SJCRH30 (cell line): Measurements from ENCODE around the gene C1orf159. TPM values are rescaled to one million over a fixed set of nuclear protein-coding genes. Genes with fewer than 3 reads are reported as not detected.
"Not testable (repeated sequence)": the region's sequence is repeated elsewhere in the genome, so short reads cannot be mapped to it uniquely, and the experiment has no call there.

Experiments
- DNase-seq, 2 experiments: peaks; one replicate each; pipeline ENCODE4 v3.0.0-alpha.2; 2015 to 2020
- H3K27ac ChIP-seq: fragments of 250-450 bp; sonication (Bioruptor Pico); 2 replicates; pipeline ENCODE4 v1.5.1; 2020; ENCODE audit warnings: mild to moderate bottlenecking, moderate library complexity
- H3K27me3 ChIP-seq: fragments of 250-450 bp; sonication (Bioruptor Pico); 2 replicates; pipeline ENCODE4 v1.5.1; 2020; ENCODE audit warnings: mild to moderate bottlenecking, moderate library complexity
- H3K36me3 ChIP-seq: fragments of 250-450 bp; sonication (Bioruptor Pico); 2 replicates; pipeline ENCODE4 v1.5.1; 2020; ENCODE audit warnings: mild to moderate bottlenecking, moderate library complexity
- H3K4me1 ChIP-seq: fragments of 250-450 bp; sonication (Bioruptor Pico); 2 replicates; pipeline ENCODE4 v1.5.1; 2020; ENCODE audit warnings: mild to moderate bottlenecking, moderate library complexity
- H3K4me3 ChIP-seq: fragments of 250-450 bp; sonication (Bioruptor Pico); 2 replicates; pipeline ENCODE4 v1.5.1; 2020; ENCODE audit warnings: mild to moderate bottlenecking, moderate library complexity
- H3K9me3 ChIP-seq: fragments of 250-450 bp; sonication (Bioruptor Pico); replicated peaks from 2 replicates; pipeline ENCODE4 v1.5.1; 2020; ENCODE audit warnings: mild to moderate bottlenecking, moderate library complexity
- total RNA-seq: library from RNA; depleted of rRNA; stranded (reverse); fragments of >200 nt; shearing (Covaris generic); gene quantifications from 2 replicates; pipeline ENCODE4 v1.2.3, GENCODE V29; 2014

Gene C1orf159
- total RNA-seq, 1 experiment from 2014 or later = 20.8 TPM

GRCh38 chr1:1069711-1070676 is 45.9 kb downstream of the C1orf159 start:
- Histone ChIP-seq H3K9me3 (no peaks in the 10 kb centered on the region), H3K36me3 (no peaks in the 10 kb centered on the region), H3K27ac (no peak overlapping the region), H3K4me1 (peaks cover 8% of the 10 kb centered on the region; the same call in 1 of the 2 replicates), H3K27me3 (peaks cover 46% of the 10 kb centered on the region), H3K4me3 (no peak overlapping the region)
- DNase-seq = no peak

GRCh38 chr1:1069056-1069710 is 46.7 kb downstream of the C1orf159 start:
- peak; percentile 40 to 49 for DNase-seq
- Histone ChIP-seq H3K9me3 (no peaks in the 10 kb centered on the region), H3K27ac (no peak overlapping the region), H3K27me3 (peaks cover 41% of the 10 kb centered on the region), H3K4me1 (peaks cover 11% of the 10 kb centered on the region; the same call in 1 of the 2 replicates), H3K4me3 (peak overlapping the region; percentile 49), H3K36me3 (no peaks in the 10 kb centered on the region)

- H3K27me3 ChIP-seq = peaks cover 38% of the 10 kb centered on the region
- peaks cover 17% of the 10 kb centered on the region; the same call in 1 of the 2 replicates for H3K4me1 ChIP-seq
- no peak for DNase-seq
- no peak overlapping the region for H3K4me3 ChIP-seq
- no peak overlapping the region for H3K27ac ChIP-seq
- H3K36me3 ChIP-seq = no peaks in the 10 kb centered on the region
- no peaks in the 10 kb centered on the region for H3K9me3 ChIP-seq
Observed at GRCh38 chr1:1068517-1069055, 47.3 kb downstream of the C1orf159 start.

GRCh38 chr1:1067860-1068516 is 47.9 kb downstream of the C1orf159 start:
- H3K9me3 ChIP-seq = no peaks in the 10 kb centered on the region
- H3K4me1 ChIP-seq = peaks cover 18% of the 10 kb centered on the region; the same call in 1 of the 2 replicates
- H3K27me3 ChIP-seq = peaks cover 37% of the 10 kb centered on the region

GRCh38 chr1:1067284-1067859 is 48.5 kb downstream of the C1orf159 start:
- Histone ChIP-seq H3K27me3 (peaks cover 37% of the 10 kb centered on the region), H3K4me1 (peaks cover 18% of the 10 kb centered on the region; the same call in 1 of the 2 replicates), H3K36me3 (no peaks in the 10 kb centered on the region), H3K9me3 (no peaks in the 10 kb centered on the region), H3K4me3 (no peak overlapping the region), H3K27ac (no peak overlapping the region)
- DNase-seq = no peak

More at GRCh38 chr1:1067860-1068516, 47.9 kb downstream of the C1orf159 start:
- Histone ChIP-seq H3K4me3 (no peak overlapping the region), H3K27ac (no peak overlapping the region), H3K36me3 (no peaks in the 10 kb centered on the region)
- no peak for DNase-seq

GRCh38 chr1:1066403-1067283 is 49.2 kb downstream of the C1orf159 start:
- Histone ChIP-seq H3K4me1 (peaks cover 18% of the 10 kb centered on the region; the same call in 1 of the 2 replicates), H3K36me3 (no peaks in the 10 kb centered on the region), H3K27me3 (peaks cover 39% of the 10 kb centered on the region), H3K27ac (no peak overlapping the region), H3K9me3 (no peaks in the 10 kb centered on the region), H3K4me3 (no peak overlapping the region)
- DNase-seq = no peak

- not testable (repeated sequence) for DNase-seq, H3K9me3 ChIP-seq, H3K4me3 ChIP-seq, H3K27ac ChIP-seq, H3K36me3 ChIP-seq
- Histone ChIP-seq H3K27me3 (peaks cover 45% of the 10 kb centered on the region), H3K4me1 (peaks cover 18% of the 10 kb centered on the region; the same call in 1 of the 2 replicates)
Observed at GRCh38 chr1:1065940-1066304, 50.0 kb downstream of the C1orf159 start.

- Histone ChIP-seq H3K27me3 (peaks cover 43% of the 10 kb centered on the region), H3K27ac (no peak overlapping the region), H3K4me1 (peaks cover 14% of the 10 kb centered on the region; the same call in 1 of the 2 replicates), H3K36me3 (no peaks in the 10 kb centered on the region), H3K9me3 (no peaks in the 10 kb centered on the region), H3K4me3 (no peak overlapping the region)
- DNase-seq = no peak
Observed at GRCh38 chr1:1065265-1065939, 50.5 kb downstream of the C1orf159 start.

GRCh38 chr1:1063945-1064831 is 51.7 kb downstream of the C1orf159 start:
- DNase-seq = peak; percentile 61 to 69
- Histone ChIP-seq H3K27ac (no peak overlapping the region), H3K4me3 (no peak overlapping the region), H3K4me1 (peaks cover 13% of the 10 kb centered on the region; the same call in 1 of the 2 replicates), H3K9me3 (no peaks in the 10 kb centered on the region), H3K27me3 (peaks cover 47% of the 10 kb centered on the region), H3K36me3 (no peaks in the 10 kb centered on the region)

GRCh38 chr1:1063261-1063944 is 52.5 kb downstream of the C1orf159 start:
- Histone ChIP-seq H3K4me1 (peaks cover 16% of the 10 kb centered on the region; the same call in 1 of the 2 replicates), H3K36me3 (no peaks in the 10 kb centered on the region), H3K27ac (no peak overlapping the region), H3K9me3 (no peaks in the 10 kb centered on the region), H3K27me3 (peaks cover 53% of the 10 kb centered on the region), H3K4me3 (no peak overlapping the region)
- no peak for DNase-seq

GRCh38 chr1:1062348-1063163 is 53.3 kb downstream of the C1orf159 start:
- peak in 1 of 2 experiments; percentile 28 for DNase-seq
- H3K4me3 ChIP-seq = no peak overlapping the region
- H3K27me3 ChIP-seq = peaks cover 61% of the 10 kb centered on the region
- H3K4me1 ChIP-seq = peaks cover 16% of the 10 kb centered on the region; the same call in 1 of the 2 replicates
- no peak overlapping the region for H3K27ac ChIP-seq
- H3K9me3 ChIP-seq = no peaks in the 10 kb centered on the region
- no peaks in the 10 kb centered on the region for H3K36me3 ChIP-seq
